ENCODE measurements around the gene FLVCR1. TPM values are rescaled to one million over a fixed set of nuclear protein-coding genes. Genes with fewer than 3 reads are reported as not detected.

The FLVCR1 gene
- total and polyA plus RNA-seq, 2 donors (not counting 3 experiments of a cell fraction or from before 2014, with no cell fraction given) = 3.2 to 11.9 TPM

DNA sequence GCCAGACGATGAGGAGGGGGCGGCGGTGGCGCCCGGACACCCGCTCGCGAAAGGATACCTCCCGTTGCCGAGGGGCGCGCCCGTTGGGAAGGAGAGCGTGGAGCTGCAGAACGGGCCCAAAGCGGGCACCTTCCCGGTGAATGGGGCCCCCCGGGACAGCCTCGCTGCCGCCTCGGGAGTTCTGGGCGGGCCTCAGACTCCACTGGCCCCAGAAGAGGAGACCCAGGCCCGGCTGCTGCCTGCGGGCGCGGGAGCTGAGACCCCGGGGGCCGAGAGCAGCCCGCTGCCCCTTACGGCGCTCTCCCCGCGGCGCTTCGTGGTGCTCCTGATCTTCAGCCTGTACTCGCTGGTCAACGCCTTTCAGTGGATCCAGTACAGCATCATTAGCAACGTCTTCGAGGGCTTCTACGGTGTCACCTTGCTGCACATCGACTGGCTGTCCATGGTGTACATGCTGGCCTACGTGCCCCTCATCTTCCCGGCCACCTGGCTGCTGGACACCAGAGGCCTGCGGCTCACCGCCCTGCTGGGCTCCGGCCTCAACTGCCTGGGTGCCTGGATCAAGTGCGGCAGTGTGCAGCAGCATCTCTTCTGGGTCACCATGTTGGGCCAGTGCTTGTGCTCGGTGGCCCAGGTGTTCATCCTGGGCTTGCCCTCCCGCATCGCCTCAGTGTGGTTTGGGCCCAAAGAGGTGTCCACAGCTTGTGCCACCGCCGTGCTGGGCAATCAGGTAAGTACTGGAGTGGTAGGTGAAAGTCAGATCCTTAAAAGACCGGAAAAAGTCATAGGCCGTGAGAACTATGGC lies 588 bp downstream of the FLVCR1 start:
- ChIA-PET CTCF (interaction anchor here (0.9 to 2.2 kb wide), 8 partner anchors 16 to 193 kb away, joined by 3 to 11 read pairs (median 6); no protein-coding TSS in a partner anchor), POLR2A (interaction anchor here (0.6 to 1.4 kb wide), 3 partner anchors 44 to 250 kb away, joined by 4 read pairs; partner anchors contain the start of gene ATF3)
- peak overlapping the region; percentile 76 for H3K9ac ChIP-seq (replicated peaks; ENCODE audit: extremely low read depth, insufficient read depth, low read length)
- dilution Hi-C loops (cut with MboI; ENCODE audit: extremely low pct_ligation_motif_present, low sequenced_read_pairs) (no loop called here), intact Hi-C loops (cut with micrococcal nuclease) (loop anchor here (1.0 to 5.0 kb wide), 3 partner anchors 36 to 109 kb away; partner anchors contain the start of genes NSL1 and TATDN3)
- TF ChIP-seq EZH2 (IDR thresholded peaks at IDR 0.05; ENCODE audit: borderline replicate concordance, low read depth, low read length, severe bottlenecking) (no peak), GATA2 (IDR thresholded peaks at IDR 0.05; ENCODE audit: insufficient read depth, insufficient read length, low read depth, low read length) (no peak), JUN (IDR thresholded peaks at IDR 0.05; ENCODE audit: borderline replicate concordance, insufficient read depth, insufficient read length, low read depth) (no peak), MYC (IDR thresholded peaks at IDR 0.05; ENCODE audit: low read depth, low read length) (no peak), POLR2AphosphoS5 (IDR thresholded peaks at IDR 0.05; ENCODE audit: insufficient read depth, low read depth, low read length) (no peak), POLR2A (IDR thresholded peaks at IDR 0.05; ENCODE audit: low read depth, low read length) (no peak), FOS (IDR thresholded peaks at IDR 0.05; ENCODE audit: borderline replicate concordance, insufficient read depth, low read length) (no peak)
- TF ChIP-seq, protein P1, sequence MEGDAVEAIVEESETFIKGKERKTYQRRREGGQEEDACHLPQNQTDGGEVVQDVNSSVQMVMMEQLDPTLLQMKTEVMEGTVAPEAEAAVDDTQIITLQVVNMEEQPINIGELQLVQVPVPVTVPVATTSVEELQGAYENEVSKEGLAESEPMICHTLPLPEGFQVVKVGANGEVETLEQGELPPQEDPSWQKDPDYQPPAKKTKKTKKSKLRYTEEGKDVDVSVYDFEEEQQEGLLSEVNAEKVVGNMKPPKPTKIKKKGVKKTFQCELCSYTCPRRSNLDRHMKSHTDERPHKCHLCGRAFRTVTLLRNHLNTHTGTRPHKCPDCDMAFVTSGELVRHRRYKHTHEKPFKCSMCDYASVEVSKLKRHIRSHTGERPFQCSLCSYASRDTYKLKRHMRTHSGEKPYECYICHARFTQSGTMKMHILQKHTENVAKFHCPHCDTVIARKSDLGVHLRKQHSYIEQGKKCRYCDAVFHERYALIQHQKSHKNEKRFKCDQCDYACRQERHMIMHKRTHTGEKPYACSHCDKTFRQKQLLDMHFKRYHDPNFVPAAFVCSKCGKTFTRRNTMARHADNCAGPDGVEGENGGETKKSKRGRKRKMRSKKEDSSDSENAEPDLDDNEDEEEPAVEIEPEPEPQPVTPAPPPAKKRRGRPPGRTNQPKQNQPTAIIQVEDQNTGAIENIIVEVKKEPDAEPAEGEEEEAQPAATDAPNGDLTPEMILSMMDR (IDR thresholded peaks at IDR 0.05; ENCODE audit: extremely low read depth in 1 of 2, insufficient read depth in 1 of 2, low read depth in 1 of 2, low read length in 2 of 2) = no peak
- TF ChIP-seq, protein P2, sequence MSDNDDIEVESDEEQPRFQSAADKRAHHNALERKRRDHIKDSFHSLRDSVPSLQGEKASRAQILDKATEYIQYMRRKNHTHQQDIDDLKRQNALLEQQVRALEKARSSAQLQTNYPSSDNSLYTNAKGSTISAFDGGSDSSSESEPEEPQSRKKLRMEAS (IDR thresholded peaks at IDR 0.05; ENCODE audit: insufficient read depth, insufficient read length) = no peak
- H3K4me1 ChIP-seq (ENCODE audit: control insufficient read depth, extremely low read depth, insufficient read depth, low read length) = peaks cover 19% of the 10 kb centered on the region
- no peaks in the 10 kb centered on the region for H3K9me1 ChIP-seq (replicated peaks; ENCODE audit: control insufficient read depth, extremely low read depth, insufficient read depth, low read length)
- DNase-seq (ENCODE audit: low read depth, low spot score) (peak; percentile 40), FAIRE-seq (peak; percentile 54)
- peak overlapping the region; percentile 4 to 88 (median 51) for H3K4me3 ChIP-seq (replicated peaks in 1 of 3; ENCODE audit: insufficient read depth in 1 of 3, low read depth in 1 of 3, low read length in 3 of 3)
- no peaks in the 10 kb centered on the region for H3K27me3 ChIP-seq (ENCODE audit: control insufficient read depth in 2 of 2, insufficient read depth in 2 of 2, low read length in 2 of 2)
- H3K36me3 ChIP-seq (ENCODE audit: control insufficient read depth in 2 of 2, extremely low read depth in 1 of 2, insufficient read depth in 2 of 2, low read length in 2 of 2) = no peaks in the 10 kb centered on the region
- H3K4me2 ChIP-seq (ENCODE audit: insufficient read depth, low read length) = peak overlapping the region; percentile 82
- peak overlapping the region; percentile 24 for H3K27ac ChIP-seq (ENCODE audit: insufficient read depth, low read depth, low read length)
- TSS peak; percentile 17 for BruUV-seq (replicated peaks)
- H2AFZ ChIP-seq (ENCODE audit: low read depth, low read length) = peak overlapping the region; percentile 15
- H3K79me2 ChIP-seq (ENCODE audit: control insufficient read depth, insufficient read depth, low read length) = peaks cover 43% of the 10 kb centered on the region
- H3K9me3 ChIP-seq (replicated peaks; ENCODE audit: control insufficient read depth, insufficient read depth, low read length) = no peaks in the 10 kb centered on the region
- no peaks in the 10 kb centered on the region for H4K20me1 ChIP-seq (replicated peaks; ENCODE audit: control insufficient read depth, extremely low read depth, insufficient read depth, low read length)
